SK-MEL-5 (cell line): ENCODE measurements around the gene TNFSF11. TPM values are rescaled to one million over a fixed set of nuclear protein-coding genes. Genes with fewer than 3 reads are reported as not detected.

Experiments used
- DNase-seq: peaks from one replicate; pipeline ENCODE4 v3.0.0-alpha.2; 2016; ENCODE audit warnings: low read depth, low spot score
- in situ Hi-C: cut with HindIII; loops from 2 replicates; pipeline ENCODE4 v1.10.0; 2016; ENCODE audit warnings: low sequenced_read_pairs, high pct_unique_total_duplicates, low pct_unique_long_range_greater_than_20kb
- total RNA-seq: library from RNA; depleted of rRNA; stranded (reverse); fragments of >200 nt; shearing (Covaris generic); gene quantifications from 2 replicates; pipeline ENCODE4 v1.2.3, GENCODE V29; 2014

TNFSF11 gene
- total RNA-seq, 1 experiment from 2014 or later: not detected

DNA sequence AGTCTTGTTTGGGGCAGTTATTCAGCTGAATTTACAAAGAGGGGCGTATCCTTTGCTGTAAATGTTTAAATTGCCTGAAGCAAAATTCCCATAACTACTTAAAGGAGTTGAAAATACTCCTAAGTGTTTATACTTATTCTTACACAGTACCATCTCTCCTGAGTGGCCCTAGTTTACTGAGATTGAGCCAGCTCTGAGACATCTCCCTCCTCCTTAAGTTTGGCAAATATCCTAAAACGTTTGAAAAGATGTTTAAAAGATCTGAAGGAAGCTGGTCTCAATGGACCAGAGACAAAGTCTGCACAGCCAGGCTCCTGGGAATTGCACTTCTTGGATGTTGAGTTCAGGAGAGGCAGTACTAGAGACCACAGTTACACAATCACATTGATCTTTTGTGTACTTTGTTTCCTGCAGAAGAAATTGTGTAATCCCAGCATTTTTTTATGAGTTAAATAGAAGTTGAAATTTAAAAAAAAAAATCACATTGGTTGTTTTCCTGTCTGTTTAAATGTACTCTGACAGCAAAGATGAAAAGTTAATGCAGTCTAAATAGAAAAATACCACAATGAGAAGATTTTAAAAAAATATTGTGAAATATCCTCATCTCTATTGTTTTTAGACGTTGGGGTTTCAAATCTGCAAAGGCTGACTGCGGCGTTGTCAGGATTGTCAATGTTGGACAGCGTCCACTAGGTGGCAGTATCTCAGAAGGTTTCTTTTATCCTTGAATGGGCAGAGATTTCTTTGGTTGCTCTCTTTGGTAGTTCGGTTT lies 20.7 kb downstream of the TNFSF11 start:
- in situ Hi-C loops: no loop called here

DNA sequence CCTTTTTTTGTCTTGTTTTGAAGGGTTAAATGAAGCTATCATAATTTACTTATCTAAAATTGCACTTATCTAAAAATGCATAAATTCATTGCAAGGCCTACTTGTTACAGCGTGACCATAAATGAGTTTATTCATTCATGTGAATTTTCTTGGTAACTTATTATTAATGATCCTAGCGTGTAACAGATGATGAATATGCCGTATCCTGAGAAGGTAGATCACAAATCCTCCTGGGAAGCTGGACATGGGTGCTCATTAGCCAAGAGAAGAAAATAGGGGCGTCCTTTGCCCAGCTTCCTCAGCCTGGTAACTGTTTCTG lies 21.3 kb downstream of the TNFSF11 start:
- in situ Hi-C loops: no loop called here
- no peak for DNase-seq

More for the DNA sequence above, 20.7 kb downstream of the TNFSF11 start:
- peak; percentile 75 for DNase-seq

DNA sequence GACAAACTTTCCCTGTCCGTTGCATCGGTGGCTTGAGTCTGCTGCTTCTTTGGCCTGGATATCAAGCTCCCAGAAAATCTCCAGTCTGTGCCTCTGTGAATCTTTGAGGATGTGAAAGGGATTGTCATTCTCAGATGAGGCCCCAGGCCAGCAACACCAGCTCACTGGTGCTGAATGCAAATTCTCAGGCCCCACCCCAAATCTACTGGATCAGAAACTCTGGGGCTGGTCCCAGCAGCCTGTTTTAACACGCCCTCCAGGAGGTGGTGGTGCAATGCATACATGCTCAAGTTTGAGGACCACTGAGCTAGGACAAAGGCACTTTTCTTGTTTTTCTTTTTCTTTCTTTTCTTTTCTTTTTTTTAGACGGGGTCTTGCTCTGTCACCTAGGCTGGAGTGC lies 23.6 kb downstream of the TNFSF11 start:
- in situ Hi-C loops: no loop called here
- no peak for DNase-seq

DNA sequence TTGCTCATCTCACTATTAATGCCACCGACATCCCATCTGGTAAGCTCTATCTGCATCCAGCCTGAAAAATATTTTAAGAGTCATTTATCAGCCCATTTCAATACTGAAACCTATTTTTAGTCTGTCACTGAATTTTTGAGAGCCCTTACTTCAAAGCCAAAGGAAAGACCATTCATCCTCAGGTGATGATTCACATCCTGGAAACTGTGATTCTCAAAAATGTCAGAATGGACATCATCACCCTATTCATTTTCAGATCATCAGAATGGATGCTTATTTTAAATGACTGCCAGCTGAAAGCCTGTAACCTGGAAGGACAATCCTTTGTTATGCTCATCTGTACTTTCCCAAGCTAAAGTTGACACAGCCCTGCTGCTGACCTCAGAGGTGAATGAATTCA lies 27.0 kb downstream of the TNFSF11 start:
- in situ Hi-C loops: no loop called here
- no peak for DNase-seq

DNA sequence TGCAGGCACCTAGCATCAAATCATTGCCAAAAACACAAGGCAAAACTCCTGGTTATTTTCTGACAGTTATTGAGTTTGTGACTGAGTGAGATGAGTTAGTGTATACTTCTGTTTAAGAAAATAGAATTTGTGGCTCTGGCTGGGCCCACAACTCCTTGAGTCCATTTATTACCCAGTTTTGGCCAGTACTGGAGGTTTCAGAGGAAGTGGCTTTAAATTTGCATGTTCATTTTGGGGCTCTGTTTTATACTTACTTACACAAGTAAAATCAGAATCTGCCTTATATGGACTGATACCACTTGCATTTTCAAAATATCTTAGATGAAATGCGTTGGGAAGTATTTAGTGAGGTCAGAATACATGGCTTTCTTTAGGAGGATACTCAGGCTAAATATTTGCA lies 29.0 kb downstream of the TNFSF11 start:
- in situ Hi-C loops: no loop called here
- no peak for DNase-seq

DNA sequence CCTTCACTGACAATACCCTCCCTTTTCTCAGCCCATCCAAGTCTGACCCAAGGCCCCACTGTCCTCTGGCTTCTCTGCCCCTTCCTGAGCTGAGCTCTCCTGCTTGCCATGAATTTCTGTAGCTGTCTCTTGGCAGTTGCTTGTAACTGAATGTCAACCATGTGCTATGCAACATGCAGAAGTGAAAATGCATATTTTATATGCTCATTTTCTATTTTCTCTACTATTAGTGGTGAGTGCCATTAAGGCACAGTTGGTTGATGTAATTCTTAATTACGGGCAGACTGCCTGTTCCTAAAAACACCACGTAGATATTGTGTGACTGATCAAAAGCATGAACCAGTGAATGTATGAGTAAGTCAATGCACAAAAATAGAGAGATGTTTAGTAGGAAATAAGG lies 29.6 kb downstream of the TNFSF11 start:
- DNase-seq: no peak
- in situ Hi-C loops: no loop called here

DNA sequence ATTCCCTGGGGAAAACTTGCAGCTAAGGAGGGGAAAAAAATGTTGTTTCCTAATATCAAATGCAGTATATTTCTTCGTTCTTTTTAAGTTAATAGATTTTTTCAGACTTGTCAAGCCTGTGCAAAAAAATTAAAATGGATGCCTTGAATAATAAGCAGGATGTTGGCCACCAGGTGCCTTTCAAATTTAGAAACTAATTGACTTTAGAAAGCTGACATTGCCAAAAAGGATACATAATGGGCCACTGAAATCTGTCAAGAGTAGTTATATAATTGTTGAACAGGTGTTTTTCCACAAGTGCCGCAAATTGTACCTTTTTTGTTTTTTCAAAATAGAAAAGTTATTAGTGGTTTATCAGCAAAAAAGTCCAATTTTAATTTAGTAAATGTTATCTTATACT lies 33.6 kb downstream of the TNFSF11 start:
- in situ Hi-C loops: no loop called here
- DNase-seq: no peak

DNA sequence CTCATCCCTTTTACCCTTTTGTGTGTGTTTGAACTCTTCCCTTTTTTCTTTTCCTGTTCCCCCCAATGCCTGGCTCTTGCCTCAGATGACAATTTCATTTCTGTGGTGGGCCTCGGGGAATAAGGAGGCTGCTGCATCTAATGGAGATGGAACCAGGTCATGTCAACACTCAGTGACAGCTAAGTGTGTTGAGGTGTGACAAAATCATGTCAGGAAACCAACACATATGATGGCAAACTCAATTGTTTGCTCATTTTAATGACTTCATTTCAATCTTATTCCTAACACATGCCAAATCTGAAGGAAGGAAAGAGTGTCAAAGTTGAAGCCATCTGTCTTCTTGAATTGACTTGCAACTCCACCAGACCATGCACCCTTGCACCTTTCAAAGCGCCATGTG lies 36.7 kb downstream of the TNFSF11 start:
- in situ Hi-C loops: no loop called here
- DNase-seq: no peak

DNA sequence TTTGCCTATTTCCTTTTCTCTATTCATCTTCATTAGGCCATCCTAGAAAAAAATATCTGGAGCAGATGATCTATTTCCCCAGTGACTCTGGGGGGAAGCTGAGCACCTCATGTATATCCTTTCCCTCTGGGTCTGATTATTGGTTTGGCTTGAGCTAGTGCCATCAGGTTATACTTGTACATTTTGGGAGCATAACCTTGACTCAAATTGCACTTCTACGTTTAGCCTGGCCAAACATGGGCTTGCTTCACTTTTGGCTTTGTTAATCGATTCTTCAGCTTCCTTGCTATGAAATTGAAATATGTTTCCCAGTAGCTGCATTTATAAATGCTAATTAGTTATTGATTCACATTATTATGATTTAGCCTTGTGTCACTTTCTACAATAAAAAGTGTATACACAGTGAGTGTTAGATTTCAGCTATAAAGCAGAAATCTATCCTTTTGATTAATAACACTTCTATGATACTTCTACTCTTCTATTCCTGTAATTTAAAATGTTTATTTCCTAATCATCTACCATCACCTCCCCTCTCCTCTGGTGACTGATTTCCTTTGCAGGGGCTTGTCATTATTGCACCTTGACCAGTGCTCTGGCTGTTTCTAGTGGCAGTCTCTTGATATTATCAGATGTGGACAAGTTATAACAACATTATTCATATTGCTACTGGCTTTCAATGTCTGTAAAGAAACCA lies 37.3 kb downstream of the TNFSF11 start:
- in situ Hi-C loops: no loop called here
- no peak for DNase-seq

DNA sequence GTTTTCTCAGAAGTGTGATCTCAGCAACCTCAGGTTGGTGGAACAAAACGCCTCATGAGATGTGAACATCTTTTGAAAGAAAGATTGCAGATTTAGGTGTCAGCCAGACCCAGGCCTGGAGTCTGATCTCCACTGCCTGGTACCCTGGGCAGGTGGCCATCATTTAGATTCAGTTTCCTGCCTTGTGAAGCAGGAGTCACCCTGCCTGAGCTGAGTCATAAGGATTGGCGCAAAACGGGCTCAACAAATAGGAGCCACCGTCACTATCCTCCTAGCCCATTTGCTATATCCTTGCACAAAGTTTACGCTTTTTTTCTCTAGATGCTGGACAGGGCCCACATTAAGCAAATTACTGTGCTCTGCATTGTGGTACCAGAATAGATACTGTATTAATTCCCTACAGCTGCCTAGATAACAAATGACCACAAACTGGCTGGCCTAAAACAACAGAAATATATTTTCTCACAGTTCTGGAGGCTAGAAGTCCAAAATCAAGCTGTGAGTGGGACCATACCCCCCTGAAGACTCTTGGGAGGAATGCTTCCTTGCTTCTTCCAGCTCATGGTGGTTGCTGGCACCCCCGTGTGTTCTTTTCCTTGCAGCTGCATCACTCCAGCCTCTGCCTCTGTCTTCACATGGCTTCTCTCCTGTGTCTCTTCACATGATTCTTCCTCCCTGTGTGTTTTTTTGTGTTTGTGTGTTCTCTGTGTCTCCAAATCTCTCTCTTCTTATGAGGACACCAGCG lies 38.2 kb downstream of the TNFSF11 start:
- in situ Hi-C loops: no loop called here
- no peak for DNase-seq

DNA sequence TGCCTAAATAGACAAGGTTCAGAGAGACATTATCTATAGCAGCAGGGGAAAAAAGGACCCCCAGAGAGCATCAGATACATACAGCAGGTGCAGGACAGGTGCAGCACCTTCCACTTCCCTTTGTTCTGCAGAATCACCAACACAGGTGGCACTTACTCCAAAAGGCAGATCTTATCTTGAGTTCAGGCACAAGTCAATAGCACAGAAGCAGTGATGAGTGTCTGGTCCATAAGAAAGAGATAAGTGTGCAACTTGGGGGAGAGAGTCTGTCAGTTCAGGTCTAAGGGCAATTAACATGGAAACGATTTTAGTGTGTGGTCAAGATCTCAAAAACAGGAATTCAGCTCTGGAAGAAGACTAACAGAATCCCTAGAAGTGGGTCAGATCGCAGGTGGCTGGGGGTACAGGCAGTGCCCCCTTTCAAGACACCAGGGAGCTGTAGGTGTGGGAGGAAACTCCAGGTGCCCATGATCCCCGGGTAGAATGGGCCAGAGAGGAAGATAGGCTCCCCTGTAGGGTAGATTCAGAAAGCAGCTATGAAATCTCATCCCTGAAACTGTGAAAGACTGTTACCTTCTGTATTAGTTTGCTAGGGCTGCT lies 40.6 kb downstream of the TNFSF11 start:
- in situ Hi-C loops: no loop called here
- DNase-seq: no peak

DNA sequence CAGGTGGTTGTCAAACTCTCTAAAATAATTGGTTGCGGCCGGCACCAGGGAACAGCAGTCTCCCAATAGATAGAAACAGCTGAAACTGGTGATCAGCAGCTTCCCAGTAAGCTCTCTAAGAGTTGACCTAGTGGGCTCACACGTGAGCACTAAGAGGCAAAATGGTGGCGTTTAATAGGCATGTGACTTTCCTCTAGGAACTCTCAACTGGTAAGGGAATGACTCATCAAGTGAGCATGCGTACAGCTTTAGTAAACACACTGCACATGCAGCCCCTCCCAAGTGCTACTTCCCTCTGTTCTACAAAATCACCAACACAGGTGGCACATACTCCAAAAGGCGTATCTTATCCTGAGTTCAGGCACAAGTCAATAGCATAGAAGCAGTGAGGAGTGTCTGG lies 41.7 kb downstream of the TNFSF11 start:
- in situ Hi-C loops: no loop called here
- DNase-seq: peak; percentile 46

DNA sequence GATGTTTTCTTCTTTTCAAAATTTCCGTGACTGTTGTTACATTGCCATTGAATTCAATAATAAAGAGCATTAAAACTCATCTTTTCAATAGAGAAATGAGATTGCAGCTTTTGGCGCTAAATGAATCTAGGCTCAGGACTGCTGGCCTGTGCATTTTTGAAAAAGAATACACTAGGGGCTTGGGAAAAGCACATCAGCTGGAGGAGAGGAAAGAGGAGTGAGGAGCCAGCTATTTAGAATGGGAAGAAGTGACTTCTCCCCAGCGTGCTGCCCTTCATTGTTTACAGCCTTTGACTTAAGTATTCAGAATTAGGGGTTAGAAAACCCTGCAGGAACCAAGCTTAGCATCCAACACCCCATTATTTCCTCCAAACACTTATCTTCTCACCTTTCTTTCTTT lies 43.3 kb downstream of the TNFSF11 start:
- DNase-seq: no peak
- in situ Hi-C loops: no loop called here

DNA sequence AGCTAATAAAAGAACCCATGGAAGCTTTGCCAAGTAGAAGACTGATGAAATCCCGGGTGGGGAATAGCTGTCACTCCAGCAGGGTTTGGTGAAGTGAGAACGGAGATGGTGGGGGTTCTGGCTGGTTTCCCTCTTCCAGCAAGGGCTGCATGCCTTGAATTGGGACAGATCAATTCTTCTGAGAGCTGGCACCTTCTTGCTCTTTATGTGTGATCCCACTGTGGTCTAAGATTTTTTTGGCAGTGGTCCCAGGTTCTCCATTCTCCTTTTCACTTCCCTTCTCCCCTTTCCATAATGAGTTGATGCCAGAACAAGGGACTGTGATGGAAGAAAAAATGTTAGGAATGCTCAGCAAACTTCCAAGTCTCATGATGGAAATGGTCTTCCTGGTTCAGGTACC lies 50.0 kb downstream of the TNFSF11 start:
- in situ Hi-C loops: no loop called here
- DNase-seq: no peak

DNA sequence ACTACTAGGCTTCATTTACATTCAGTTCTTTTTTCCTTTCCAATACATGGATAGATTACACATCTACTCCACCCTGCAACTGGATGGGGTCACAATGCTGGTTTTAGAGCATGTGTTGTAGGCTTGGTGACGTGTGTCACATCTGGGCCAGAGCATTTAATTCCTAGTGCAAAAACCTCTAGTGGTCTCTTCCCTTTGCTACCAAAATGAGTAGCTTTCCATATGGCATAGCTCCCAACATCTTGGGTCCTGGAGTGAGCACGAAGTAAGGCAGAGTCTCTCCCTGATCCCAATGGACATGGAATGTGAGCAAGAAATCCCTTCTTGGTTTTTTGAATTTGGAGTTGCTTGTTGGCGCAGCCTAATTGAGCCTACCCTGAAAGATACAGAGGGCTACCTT lies 51.7 kb downstream of the TNFSF11 start:
- no peak for DNase-seq
- in situ Hi-C loops: no loop called here

DNA sequence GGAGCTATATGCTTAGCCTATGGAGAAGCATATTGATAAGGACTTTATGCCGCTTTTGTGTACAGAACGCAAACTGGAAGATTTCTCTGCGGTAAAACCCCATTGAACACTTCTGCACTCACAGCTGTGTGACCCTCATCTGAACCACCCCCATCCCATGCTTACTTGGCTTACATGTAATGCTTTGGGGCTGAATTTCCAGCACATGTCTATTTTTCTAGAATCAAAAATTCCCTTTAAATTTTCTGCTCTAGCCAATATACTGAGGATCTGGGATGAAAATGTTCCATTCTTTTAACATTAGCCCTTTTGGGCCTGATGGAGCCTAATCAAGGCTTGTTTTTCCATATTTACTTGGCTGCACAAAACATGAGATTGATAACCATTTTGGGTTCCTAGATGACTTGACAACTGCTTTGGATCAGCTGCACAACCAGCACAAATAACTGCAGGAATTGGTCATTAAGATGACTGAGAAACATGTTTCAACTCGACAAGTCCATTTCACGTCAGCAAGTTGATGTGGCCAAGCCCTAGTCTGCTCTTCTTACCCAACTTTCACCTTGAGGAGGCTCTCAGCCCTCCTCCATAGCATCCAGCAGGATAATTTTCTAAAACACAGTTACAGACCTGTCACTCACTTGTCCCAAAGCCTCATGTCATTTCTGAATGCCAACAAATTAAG lies 52.4 kb downstream of the TNFSF11 start:
- in situ Hi-C loops: no loop called here
- DNase-seq: no peak

DNA sequence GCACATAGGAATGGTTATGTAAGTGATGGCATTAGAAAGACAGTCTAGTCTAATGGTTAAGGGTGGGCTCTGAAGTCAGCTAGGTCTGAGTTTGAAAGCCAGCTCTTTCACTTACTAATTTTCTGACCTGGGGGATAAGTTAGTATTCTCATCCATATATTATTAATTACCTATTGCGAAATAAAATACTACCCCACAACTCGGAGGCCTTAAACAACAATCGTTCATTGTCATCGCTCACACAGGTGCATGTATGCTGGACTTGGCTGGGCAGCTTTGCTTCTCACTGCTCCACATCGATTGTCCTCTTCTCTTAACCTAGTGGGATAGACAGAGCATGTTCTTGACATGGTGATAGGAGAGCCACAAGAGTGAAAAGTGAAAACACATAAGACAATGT lies 54.7 kb downstream of the TNFSF11 start:
- in situ Hi-C loops: no loop called here
- no peak for DNase-seq

DNA sequence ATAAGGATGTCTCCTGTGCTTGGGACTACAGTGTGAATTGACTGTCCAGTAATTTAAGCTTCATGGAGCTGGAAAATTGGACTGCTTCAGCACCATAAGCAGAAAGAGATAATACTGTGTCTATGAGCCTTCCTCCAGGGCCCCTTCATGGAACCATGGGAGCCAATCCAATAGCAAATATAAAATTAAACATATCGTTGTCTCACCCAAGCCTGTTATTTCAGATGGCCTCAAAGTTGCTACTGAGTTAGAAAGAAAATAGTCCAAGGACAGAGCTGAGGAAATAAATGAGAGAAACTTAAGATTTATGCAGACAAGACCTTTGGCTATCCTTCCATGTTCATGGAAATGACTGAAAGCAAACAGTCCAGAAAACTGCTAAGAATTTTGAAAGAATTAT lies 57.2 kb downstream of the TNFSF11 start:
- DNase-seq: no peak
- in situ Hi-C loops: no loop called here
